HG02588 (cell line): Measurements from ENCODE around the gene ARHGEF7.

Experiments
- ATAC-seq: cut with Tn5 transposase; IDR thresholded peaks from one replicate; pipeline ENCODE4 v1.9.1; 2021; ENCODE audit warnings: mild to moderate bottlenecking, moderate library complexity; ENCODE audit not compliant: unreplicated experiment

The ARHGEF7 gene

GRCh38 chr13:111111376-111111937, 3.7 kb upstream of the ARHGEF7 start:
- ATAC-seq = no peak

DNA sequence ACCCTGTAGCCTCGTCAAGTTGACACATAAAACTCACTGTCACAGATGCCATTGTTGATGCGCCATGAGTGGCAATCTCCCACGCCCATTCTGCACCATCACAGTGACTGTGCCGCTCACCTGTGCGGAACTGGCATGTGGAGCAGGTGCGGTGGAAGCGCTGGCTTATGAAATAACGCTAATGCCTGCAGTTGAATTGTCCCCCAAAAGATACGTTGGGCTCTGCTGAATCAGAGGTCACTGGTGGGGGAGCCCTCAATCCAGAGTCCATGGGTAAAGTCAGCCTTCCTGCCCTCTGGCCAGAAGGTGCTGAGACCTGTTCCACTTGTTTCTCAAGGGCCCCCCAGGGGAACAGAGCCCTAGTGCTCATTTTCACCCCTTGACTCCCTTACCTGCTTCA, 2.9 kb upstream of the ARHGEF7 start:
- ATAC-seq = no peak

DNA sequence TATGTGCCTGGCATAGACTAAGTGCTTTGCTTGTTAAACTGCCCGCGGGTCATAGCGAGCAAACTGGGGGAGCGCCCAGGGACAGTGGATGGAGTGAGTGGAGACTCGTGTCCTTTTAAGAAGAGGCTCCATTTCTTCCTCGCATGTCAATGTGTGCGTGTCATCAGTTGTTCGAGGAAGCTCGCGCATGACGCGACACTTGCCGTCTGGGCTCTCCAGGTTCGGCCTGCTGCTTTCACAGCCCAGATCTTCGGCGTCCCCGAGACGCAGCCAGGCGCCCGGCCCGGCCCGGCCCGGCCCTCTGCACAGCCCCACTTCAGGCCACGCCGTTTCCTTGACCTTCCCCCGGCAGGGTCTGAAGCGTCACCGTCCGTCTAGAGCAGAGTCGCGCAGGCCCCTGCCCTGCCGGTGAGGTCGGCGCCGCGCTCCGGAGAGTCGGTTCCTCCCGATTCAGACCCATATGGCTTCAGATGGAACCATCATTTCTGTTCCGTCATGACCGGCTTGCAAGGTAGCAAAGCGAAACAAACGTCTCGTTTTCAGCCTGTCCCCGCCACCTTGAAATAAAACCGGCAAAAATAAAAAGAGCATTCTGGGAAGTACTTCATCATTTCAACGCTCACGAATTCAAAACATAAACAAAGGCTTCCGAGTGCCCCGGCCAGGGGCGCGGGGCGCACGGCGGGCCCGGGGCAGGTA, 599 bp upstream of the ARHGEF7 start:
- no peak for ATAC-seq

GRCh38 chr13:111115965-111116521, 933 bp downstream of the ARHGEF7 start:
- ATAC-seq = no peak

DNA sequence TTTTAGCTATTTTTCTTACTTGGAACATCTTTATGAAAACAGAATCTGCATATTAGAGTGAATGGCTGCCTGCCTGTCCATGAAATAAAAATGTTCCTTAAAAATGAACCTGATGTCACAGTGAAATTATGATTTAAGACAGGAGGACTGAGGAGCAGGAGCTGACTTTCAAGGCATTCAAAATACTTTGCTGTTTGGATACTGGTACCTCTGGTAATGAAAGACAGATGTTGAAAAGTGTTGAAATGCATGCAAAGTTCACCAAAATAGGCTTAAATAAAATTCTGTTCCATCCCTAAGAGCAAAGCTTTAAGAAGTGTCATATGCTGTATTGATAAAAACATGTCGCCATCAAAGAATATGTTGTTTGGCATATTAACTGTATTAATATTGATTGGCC, 1.7 kb downstream of the ARHGEF7 start:
- no peak for ATAC-seq

GRCh38 chr13:111117289-111117688, 2.2 kb downstream of the ARHGEF7 start:
- ATAC-seq = no peak

GRCh38 chr13:111117961-111118360, 2.9 kb downstream of the ARHGEF7 start:
- no peak for ATAC-seq

- ATAC-seq = no peak
These were observed 3.9 kb downstream of the ARHGEF7 start for GRCh38 chr13:111118898-111119607.

- no peak for ATAC-seq
These were observed 4.9 kb downstream of the ARHGEF7 start for GRCh38 chr13:111119966-111120365.

DNA sequence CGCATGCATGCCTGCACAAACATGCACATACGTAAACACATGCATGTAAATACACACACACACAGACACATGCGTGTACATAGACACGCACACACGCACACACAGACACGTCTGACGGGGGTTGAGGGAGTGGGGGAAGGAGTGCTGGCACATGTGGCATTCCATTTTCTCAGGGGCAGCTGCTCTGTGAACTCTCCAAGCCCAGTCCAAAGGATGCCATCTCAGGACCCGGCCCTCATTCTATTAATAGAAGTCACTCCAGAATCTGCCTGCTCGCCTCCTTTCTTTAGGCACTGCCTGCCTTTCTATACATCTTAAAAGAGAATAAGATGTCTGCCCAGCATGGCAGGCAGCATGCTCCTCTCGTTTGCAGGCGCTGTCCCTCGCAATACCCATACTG, 5.3 kb downstream of the ARHGEF7 start:
- ATAC-seq = no peak

- ATAC-seq = no peak
These were observed 5.8 kb downstream of the ARHGEF7 start for GRCh38 chr13:111120913-111121312.

GRCh38 chr13:111121506-111121905, 6.4 kb downstream of the ARHGEF7 start:
- no peak for ATAC-seq

DNA sequence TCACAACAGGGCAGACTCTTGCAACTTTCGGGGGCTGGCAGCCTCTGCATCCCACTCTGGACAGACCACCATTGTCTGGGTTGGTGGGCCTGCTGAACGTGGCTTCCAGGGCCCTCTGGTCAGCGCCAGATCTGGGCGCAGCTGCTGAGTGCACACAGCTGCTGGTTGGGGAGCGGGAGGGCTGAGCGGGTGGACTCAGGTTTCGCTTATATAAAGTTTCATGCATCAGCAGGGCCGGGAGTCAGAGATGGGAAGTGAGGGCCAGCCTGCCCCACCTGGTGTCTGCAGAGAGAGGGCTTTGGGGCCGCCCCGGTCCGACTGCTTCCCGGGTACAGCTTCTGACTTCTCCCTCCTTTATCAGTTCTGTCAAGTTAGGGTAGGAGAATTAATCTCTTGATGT, 6.9 kb downstream of the ARHGEF7 start:
- no peak for ATAC-seq

GRCh38 chr13:111122631-111123030, 7.5 kb downstream of the ARHGEF7 start:
- ATAC-seq = no peak

DNA sequence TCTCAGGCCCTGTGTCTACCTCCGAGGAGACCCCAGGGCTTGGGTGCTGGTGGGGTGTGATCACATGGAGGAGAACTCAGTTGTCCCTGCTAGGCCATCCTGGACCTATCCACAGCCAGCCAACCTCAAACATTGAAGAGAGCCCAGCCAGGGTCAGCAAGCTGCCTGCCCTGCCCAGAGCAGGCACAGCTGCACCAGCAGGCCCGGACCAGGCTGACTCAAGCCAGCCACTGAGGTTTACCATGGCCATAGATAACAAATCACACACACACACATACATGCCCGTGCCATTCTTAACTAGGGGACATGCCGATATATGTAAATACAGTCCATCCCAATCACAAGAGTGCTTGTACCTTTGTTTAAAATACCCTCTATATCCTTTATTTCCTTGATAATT, 8.1 kb downstream of the ARHGEF7 start:
- ATAC-seq = no peak

GRCh38 chr13:111123649-111124048, 8.5 kb downstream of the ARHGEF7 start:
- no peak for ATAC-seq

DNA sequence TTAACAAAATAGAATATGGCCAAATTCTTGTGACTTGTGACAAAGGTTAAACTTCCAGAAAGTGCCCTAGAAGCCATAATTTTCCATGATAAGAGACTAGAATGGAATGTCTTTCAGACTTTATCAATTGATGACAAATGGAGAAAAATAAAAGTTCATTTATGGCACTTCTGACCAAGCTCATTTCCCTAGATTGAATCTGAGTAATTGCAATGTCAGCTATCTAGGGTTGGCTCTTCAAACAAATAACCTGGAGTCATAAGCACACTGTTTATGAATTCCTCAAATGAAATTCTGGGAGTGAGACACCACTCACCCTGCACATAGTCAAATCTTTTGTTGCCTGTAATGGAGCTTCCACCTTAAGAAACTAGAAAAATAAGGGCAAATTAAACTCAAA, 11.4 kb downstream of the ARHGEF7 start:
- ATAC-seq = no peak

GRCh38 chr13:111129465-111130115, 14.5 kb downstream of the ARHGEF7 start:
- peak; percentile 98 for ATAC-seq

DNA sequence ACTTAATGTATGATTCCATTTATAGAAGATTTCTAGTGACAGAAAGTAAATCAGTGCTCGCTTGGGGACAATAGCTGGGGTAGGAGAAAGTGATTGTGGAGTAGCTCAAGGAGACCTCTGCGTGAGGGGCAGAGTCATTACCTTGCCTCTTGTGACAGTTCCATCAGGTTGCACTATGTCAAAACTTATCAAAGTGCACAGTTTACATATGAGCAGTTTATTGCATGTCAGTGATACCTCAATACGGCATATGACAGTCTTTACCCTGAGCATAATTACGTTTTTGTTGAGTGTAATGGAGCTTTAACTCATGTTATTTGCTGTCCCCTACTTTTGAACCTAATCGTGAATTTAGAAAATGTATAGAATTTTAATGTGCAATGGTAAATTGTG, 15.0 kb downstream of the ARHGEF7 start:
- ATAC-seq = no peak

DNA sequence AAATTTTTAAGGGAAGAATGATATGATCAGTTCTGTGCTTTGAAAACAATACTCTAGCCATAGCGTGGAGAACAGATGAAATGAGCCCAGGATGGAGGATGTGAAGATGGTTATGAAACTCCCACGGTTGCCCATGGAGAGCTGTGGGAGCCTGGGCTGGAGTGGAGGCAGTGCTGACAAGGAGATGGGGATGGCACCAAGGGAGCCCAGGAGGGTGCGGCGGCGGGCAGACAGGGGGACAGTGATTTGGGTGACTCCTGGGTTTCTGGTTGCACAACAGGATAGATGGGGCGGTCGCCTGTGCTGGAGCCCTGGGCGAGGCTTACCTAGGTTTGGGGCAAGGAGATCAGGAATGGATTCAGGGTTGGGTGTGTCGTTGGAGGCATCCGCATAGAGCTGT, 15.9 kb downstream of the ARHGEF7 start:
- no peak for ATAC-seq

GRCh38 chr13:111131611-111132010, 16.5 kb downstream of the ARHGEF7 start:
- ATAC-seq = no peak

DNA sequence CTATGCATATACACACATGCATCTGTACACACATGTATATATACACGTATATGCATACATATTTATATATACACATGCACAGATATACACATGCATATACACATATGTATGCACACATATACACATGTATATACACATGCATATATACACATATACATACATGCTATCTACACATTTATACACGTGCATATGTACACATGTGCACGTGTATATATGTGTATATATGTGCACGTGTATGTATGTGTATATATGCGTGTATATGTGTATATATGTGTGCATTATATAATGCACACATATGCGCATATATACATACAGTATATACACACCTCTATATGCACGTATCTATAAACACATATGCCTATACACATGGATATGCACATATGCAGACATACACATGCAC, 17.8 kb downstream of the ARHGEF7 start:
- no peak for ATAC-seq
